Brain pericyte (primary cell): ENCODE data around the gene CEP19.
"Not testable (repeated sequence)": the region's sequence is repeated elsewhere in the genome, so short reads cannot be mapped to it uniquely, and the experiment has no call there.

Experiments
- DNase-seq: peaks from one replicate; pipeline ENCODE4 v3.0.0-alpha.2; 2012; ENCODE audit warnings: low read depth, low spot score

Gene CEP19

GRCh38 chr3:196711838-196712513 is at the start of gene CEP19, which contains the start of gene PIGX:
Gene CEP19, minus strand, starts transcription at chr3:196712250. Its CDS starts 3,593 bp downstream, at chr3:196708657.
Gene PIGX, plus strand, starts transcription at chr3:196712377.
- no peak for DNase-seq

GRCh38 chr3:196757876-196758739 is 46.1 kb upstream of the CEP19 start:
- peak; percentile 16 for DNase-seq

- no peak for DNase-seq
These were observed 44.7 kb upstream of the CEP19 start for GRCh38 chr3:196756732-196757131.

- DNase-seq, result no peak
These were observed 42.3 kb upstream of the CEP19 start for GRCh38 chr3:196754091-196754981.

- DNase-seq, result no peak
These were observed 41.2 kb upstream of the CEP19 start for GRCh38 chr3:196753201-196753600.

GRCh38 chr3:196749125-196749524 is 37.1 kb upstream of the CEP19 start:
- no peak for DNase-seq

GRCh38 chr3:196743569-196743968 is 31.5 kb upstream of the CEP19 start:
- DNase-seq, result not testable (repeated sequence)

GRCh38 chr3:196741249-196741889 is 29.3 kb upstream of the CEP19 start:
- DNase-seq, result no peak

- DNase-seq, result no peak
These were observed 28.6 kb upstream of the CEP19 start for GRCh38 chr3:196740481-196741248.

GRCh38 chr3:196739671-196740480 is 27.8 kb upstream of the CEP19 start, which contains the start of gene PAK2:
Gene PAK2, plus strand, starts transcription at chr3:196739857. Its CDS starts 42,790 bp downstream, at chr3:196782647.
- DNase-seq, result peak; percentile 51

- no peak for DNase-seq
These were observed 25.6 kb upstream of the CEP19 start for GRCh38 chr3:196737655-196738054.

GRCh38 chr3:196736670-196737374 is 24.8 kb upstream of the CEP19 start:
- DNase-seq, result no peak

- no peak for DNase-seq
These were observed 23.7 kb upstream of the CEP19 start for GRCh38 chr3:196735751-196736150.

- DNase-seq, result no peak
These were observed 15.0 kb upstream of the CEP19 start for GRCh38 chr3:196726788-196727675.

GRCh38 chr3:196721097-196721496 is 9.0 kb upstream of the CEP19 start:
- DNase-seq, result no peak

- not testable (repeated sequence) for DNase-seq
These were observed 5.1 kb upstream of the CEP19 start for GRCh38 chr3:196717162-196717561.

- DNase-seq, result no peak
These were observed 714 bp upstream of the CEP19 start for GRCh38 chr3:196712514-196713413.
